Thoracic aorta (tissue), 2 donors: ENCODE data around the gene GTF2IRD1. TPM values are rescaled to one million over a fixed set of nuclear protein-coding genes. Genes with fewer than 3 reads are reported as not detected.
A peak's percentile ranks its signal among the peaks of the same experiment; 100 is the strongest.

Experiments used
- ATAC-seq: fragments of 150-250 bp; one replicate; pipeline ENCODE4 v1.8.0; 2017; ENCODE audit warnings: low read depth; ENCODE audit not compliant: insufficient number of reproducible peaks, low FRiP score
- DNase-seq: peaks from one replicate; pipeline ENCODE4 v3.0.0-alpha.2; 2020; ENCODE audit warnings: low spot score
- H3K27ac ChIP-seq, 2 donors: fragments of 200-600 bp; sonication (generic); 1 replicate in 1 of 2; 2 replicates in 1 of 2; pipeline ENCODE4 v1.5.1; 2016; ENCODE audit warnings: mild to moderate bottlenecking in 2 of 2, moderate library complexity in 2 of 2
- H3K27me3 ChIP-seq: fragments of 200-600 bp; sonication (generic); replicated peaks from 2 replicates; pipeline ENCODE4 v1.6.0; 2016; ENCODE audit warnings: mild to moderate bottlenecking; ENCODE audit not compliant: insufficient read depth
- H3K36me3 ChIP-seq: fragments of 200-600 bp; sonication (generic); one replicate; pipeline ENCODE4 v1.5.1; 2016
- H3K4me1 ChIP-seq, 2 donors: fragments of 200-600 bp; sonication (generic); 1 replicate in 1 of 2; 2 replicates in 1 of 2; pipeline versions ENCODE4 v1.5.1 to v1.6.0; 2016; ENCODE audit warnings: low read depth in 2 of 2, mild to moderate bottlenecking in 1 of 2; ENCODE audit not compliant: control insufficient read depth in 1 of 2
- H3K4me3 ChIP-seq: fragments of 200-600 bp; sonication (generic); 2 replicates; pipeline ENCODE4 v1.5.1; 2016; ENCODE audit warnings: mild to moderate bottlenecking
- H3K9me3 ChIP-seq: fragments of 200-600 bp; sonication (generic); 2 replicates; pipeline ENCODE4 v1.5.1; 2016
- CTCF ChIP-seq: fragments of 200-600 bp; sonication (generic); IDR thresholded peaks from one replicate; pipeline ENCODE4 v1.5.1; 2019; ENCODE audit warnings: antibody characterized with exemption
- total RNA-seq, 2 donors: library from RNA; depleted of rRNA; stranded (reverse); fragments of >200 nt; gene quantifications; one replicate each; pipeline versions ENCODE4 v1.1.0 to v1.2.3, GENCODE V29; 2016

GTF2IRD1 gene
- total RNA-seq, 2 donors from 2014 or later, result 7.0 to 14.4 TPM

DNA sequence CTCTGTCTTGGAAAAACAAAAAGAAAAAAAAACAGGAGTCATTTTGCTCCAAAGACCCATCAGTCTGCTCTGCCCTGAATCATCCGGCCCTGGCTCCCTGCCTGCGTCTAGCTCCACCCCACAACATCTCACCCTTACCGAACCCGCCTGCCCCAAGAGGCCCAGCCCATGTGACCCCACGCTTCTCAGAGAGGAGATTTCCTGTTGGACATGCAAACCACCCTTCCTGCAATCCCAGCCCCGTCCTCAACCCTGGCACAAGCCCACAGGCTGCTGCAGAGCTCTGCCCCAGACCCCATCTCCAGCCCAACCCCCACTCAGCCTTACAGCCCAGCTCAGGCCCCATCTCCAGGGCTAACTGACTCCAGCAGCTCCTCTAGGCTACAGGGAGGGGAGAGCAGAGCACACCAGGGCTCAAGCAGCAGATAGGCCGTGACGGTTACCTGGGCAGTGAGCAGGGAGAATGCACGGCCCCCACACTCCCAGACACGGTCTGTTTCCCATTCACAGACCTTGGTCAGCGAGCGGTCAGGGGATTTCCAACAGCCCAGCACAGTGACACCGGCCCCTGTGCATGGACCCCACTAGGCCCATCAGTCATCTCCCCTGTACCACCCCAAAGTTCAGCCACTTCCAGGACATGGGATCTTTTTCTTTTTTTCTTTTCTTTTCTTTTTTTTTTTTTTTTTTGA, 133.9 kb downstream of the GTF2IRD1 start:
- peak; percentile 78 for DNase-seq
- Histone ChIP-seq H3K9me3 (no peaks in the 10 kb centered on the region), H3K27me3 (no peaks in the 10 kb centered on the region), H3K4me3 (peak overlapping the region; percentile 9), H3K4me1 (peaks cover 5 to 11% of the 10 kb centered on the region in 2 donors), H3K36me3 (no peaks in the 10 kb centered on the region), H3K27ac (peak overlapping the region; percentile 58 to 69)
- TF ChIP-seq CTCF, result no peak
- peak; percentile 78 for ATAC-seq

DNA sequence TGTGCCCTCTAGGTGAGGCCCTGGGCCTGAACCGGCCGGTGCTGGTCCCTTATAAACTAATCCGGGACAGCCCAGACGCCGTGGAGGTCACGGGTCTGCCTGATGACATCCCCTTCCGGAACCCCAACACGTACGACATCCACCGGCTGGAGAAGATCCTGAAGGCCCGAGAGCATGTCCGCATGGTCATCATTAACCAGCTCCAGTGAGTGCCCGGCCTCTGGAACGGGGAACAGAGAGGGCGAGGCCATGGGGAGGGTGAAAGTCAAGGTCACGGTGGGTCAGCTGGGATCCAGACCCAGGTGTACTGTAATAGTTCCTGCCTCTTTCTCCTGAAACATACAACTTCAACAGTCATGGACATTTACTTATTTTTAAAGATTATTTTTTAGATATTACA, 137.1 kb downstream of the GTF2IRD1 start:
- DNase-seq (no peak), ATAC-seq (no peak)
- Histone ChIP-seq H3K9me3 (no peaks in the 10 kb centered on the region), H3K4me3 (no peak overlapping the region), H3K27me3 (no peaks in the 10 kb centered on the region), H3K27ac (no peak overlapping the region), H3K4me1 (peaks cover 5 to 11% of the 10 kb centered on the region in 2 donors), H3K36me3 (peaks cover 10% of the 10 kb centered on the region)
- no peak for TF ChIP-seq CTCF

DNA sequence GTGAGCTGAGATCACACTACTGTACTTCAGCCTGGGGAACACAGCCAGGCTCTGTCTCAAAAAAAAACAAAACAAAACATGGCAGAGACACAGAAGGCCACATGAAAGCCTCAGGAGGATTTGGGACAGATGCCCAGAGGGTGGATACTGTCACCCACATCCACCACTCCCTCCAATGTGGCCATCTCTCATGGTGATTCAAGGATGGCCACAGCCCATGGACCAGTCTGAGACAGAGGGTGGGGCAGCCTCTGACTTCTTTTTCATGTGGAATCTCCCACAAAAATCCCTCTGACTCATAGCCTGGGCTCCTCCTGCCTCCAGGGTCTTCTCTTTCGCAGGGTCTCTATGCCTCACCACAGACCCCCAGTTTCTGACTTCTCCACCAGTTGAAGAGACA, 144.9 kb downstream of the GTF2IRD1 start:
- H3K9me3 ChIP-seq, result no peaks in the 10 kb centered on the region
- no peak for ATAC-seq
- DNase-seq, result no peak
- no peak for TF ChIP-seq CTCF
- H3K27me3 ChIP-seq, result no peaks in the 10 kb centered on the region
- no peaks in the 10 kb centered on the region for H3K4me1 ChIP-seq
- H3K4me3 ChIP-seq, result no peak overlapping the region
- peaks cover 16% of the 10 kb centered on the region for H3K36me3 ChIP-seq
- H3K27ac ChIP-seq, result no peak overlapping the region

DNA sequence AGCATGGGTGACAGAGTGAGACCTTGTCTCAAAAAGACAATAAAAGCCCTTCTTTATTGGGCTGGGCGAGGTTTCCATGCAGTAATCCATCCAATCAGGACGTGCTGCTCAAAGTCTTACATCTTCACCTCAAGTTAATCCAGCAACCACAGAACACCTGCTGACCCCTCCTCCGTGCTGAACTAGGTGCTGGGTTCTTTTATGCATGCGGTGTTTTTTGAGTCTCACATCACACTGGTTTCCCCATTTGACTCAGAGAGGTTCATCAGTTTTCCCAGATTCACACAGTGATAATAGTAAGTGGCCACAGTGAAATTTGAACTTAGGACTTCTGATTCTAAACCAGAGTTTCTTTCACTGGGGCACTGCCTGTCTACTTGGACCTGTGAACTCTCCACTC, 145.5 kb downstream of the GTF2IRD1 start:
- H3K27me3 ChIP-seq, result no peaks in the 10 kb centered on the region
- ATAC-seq, result no peak
- H3K27ac ChIP-seq, result no peak overlapping the region
- no peak for DNase-seq
- H3K4me1 ChIP-seq, result peaks cover 0 to 1% of the 10 kb centered on the region in 2 donors
- no peak for TF ChIP-seq CTCF
- H3K36me3 ChIP-seq, result peaks cover 16% of the 10 kb centered on the region
- H3K4me3 ChIP-seq, result no peak overlapping the region
- H3K9me3 ChIP-seq, result no peaks in the 10 kb centered on the region

- H3K9me3 ChIP-seq, result no peaks in the 10 kb centered on the region
- ATAC-seq (no peak), DNase-seq (peak; percentile 13)
- TF ChIP-seq CTCF, result no peak
- H3K4me3 ChIP-seq, result no peak overlapping the region
- no peaks in the 10 kb centered on the region for H3K27me3 ChIP-seq
- H3K36me3 ChIP-seq, result no peaks in the 10 kb centered on the region
- H3K27ac ChIP-seq, result peak overlapping the region; percentile 38 to 69
- H3K4me1 ChIP-seq, result peaks cover 5 to 25% of the 10 kb centered on the region in 2 donors
Observed at GRCh38 chr7:74604326-74605020, 150.8 kb downstream of the GTF2IRD1 start.
